ENCODE measurements around the gene NR1H3. TPM values are rescaled to one million over a fixed set of nuclear protein-coding genes. Genes with fewer than 3 reads are reported as not detected.

NR1H3 gene
- total RNA-seq, 1 donor from 2014 or later: 23.5 TPM

GRCh38 chr11:47317064-47317828 is 59.5 kb downstream of the NR1H3 start:
- H3K4me1 ChIP-seq (ENCODE audit: control insufficient read depth in 3 of 3, insufficient read depth in 3 of 3, low read length in 3 of 3): no peaks in the 10 kb centered on the region
- H3K9me3 ChIP-seq (ENCODE audit: control insufficient read depth in 3 of 3, low read length in 3 of 3): no peaks in the 10 kb centered on the region
- H3K36me3 ChIP-seq (ENCODE audit: control insufficient read depth in 3 of 3, insufficient read depth in 3 of 3, low read length in 3 of 3): peaks cover 26 to 42% (median 33%) of the 10 kb centered on the region in 3 donors
- H3K4me3 ChIP-seq (ENCODE audit: low read length in 3 of 3): no peak overlapping the region
- no peak overlapping the region for H3K27ac ChIP-seq (ENCODE audit: low read depth, low read length)
- no peak overlapping the region for H3K9ac ChIP-seq (ENCODE audit: low read depth in 1 of 3, low read length in 3 of 3)
- H3K27me3 ChIP-seq (ENCODE audit: control insufficient read depth in 3 of 3, insufficient read depth in 3 of 3, low read length in 3 of 3): no peaks in the 10 kb centered on the region

- Histone ChIP-seq H3K27ac (ENCODE audit: low read depth, low read length) (no peak overlapping the region), H3K4me3 (ENCODE audit: low read length in 3 of 3) (no peak overlapping the region), H3K36me3 (ENCODE audit: control insufficient read depth in 3 of 3, insufficient read depth in 3 of 3, low read length in 3 of 3) (peaks cover 19 to 37% (median 29%) of the 10 kb centered on the region in 3 donors), H3K4me1 (ENCODE audit: control insufficient read depth in 3 of 3, insufficient read depth in 3 of 3, low read length in 3 of 3) (no peaks in the 10 kb centered on the region), H3K27me3 (ENCODE audit: control insufficient read depth in 3 of 3, insufficient read depth in 3 of 3, low read length in 3 of 3) (no peaks in the 10 kb centered on the region), H3K9me3 (ENCODE audit: control insufficient read depth in 3 of 3, low read length in 3 of 3) (no peaks in the 10 kb centered on the region), H3K9ac (ENCODE audit: low read depth in 1 of 3, low read length in 3 of 3) (no peak overlapping the region)
Measured at GRCh38 chr11:47318166-47318565, 60.4 kb downstream of the NR1H3 start.

Other genes starting within 250 kb of the NR1H3 start
- 105 TPM for gene ARFGAP2, start 81.1 kb upstream of the NR1H3 start, total RNA-seq
- gene PACSIN3, start 71.6 kb upstream of the NR1H3 start, total RNA-seq: 127 TPM
- 7.8 TPM for gene DDB2, start 43.0 kb upstream of the NR1H3 start, total RNA-seq
- gene ACP2, start 9.2 kb upstream of the NR1H3 start, total RNA-seq: 11.5 TPM
- 15.7 TPM for gene MADD, start 12.1 kb downstream of the NR1H3 start, total RNA-seq
- 1.6 TPM for gene MYBPC3, start 94.7 kb downstream of the NR1H3 start, total RNA-seq
- 2.6 TPM for gene SPI1, start 120.6 kb downstream of the NR1H3 start, total RNA-seq
- gene SLC39A13, start 150.6 kb downstream of the NR1H3 start, total RNA-seq: 16.7 TPM
- 146 TPM for gene PSMC3, start 168.4 kb downstream of the NR1H3 start, total RNA-seq
- gene RAPSN, start 191.1 kb downstream of the NR1H3 start, total RNA-seq: 44.9 TPM

Data from skeletal muscle tissue (tissue), 4 donors.